ENCODE measurements around the gene LIN28B.

The LIN28B gene, protein sequence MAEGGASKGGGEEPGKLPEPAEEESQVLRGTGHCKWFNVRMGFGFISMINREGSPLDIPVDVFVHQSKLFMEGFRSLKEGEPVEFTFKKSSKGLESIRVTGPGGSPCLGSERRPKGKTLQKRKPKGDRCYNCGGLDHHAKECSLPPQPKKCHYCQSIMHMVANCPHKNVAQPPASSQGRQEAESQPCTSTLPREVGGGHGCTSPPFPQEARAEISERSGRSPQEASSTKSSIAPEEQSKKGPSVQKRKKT

DNA sequence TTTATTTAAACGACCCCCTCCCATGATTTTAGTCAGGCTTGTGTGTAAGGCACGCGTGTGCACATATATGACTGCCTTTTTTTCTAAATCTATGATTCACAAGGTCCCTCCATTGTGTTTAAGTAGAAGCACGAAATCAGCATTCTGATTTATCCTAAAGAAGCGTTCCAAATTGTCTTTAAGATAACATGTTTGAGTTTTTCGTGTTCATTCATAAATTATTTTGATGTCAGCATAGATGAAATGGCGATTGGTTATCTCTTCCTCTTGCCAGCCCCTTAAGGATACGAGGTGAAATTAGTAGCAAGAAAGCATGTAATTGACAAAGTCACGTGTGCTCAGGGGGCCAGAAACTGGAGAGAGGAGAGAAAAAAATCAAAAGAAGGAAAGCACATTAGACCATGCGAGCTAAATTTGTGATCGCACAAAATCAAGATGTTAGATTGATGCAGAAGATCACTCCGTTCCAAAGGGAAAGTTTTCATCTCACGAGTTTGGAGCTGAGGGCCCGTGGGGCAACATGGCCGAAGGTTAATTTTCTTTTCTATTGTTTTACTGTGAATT is at the start of gene LIN28B:
Gene LIN28B, plus strand, starts transcription at position 377 of the 564 bp plus-strand sequence. Its CDS starts 144 bp downstream, at position 521.
- Histone ChIP-seq H3K4me3 (ENCODE audit: low read depth in 1 of 2, low read length in 2 of 2) (no peak within 1 kb of the TSS), H3K9ac (ENCODE audit: low read length) (no peak within 1 kb of the TSS), H3K36me3 (ENCODE audit: insufficient read depth, low read length) (no peaks in the 10 kb centered on the region), H3K9me3 (ENCODE audit: low read length) (no peaks in the 10 kb centered on the region), H3K27me3 (ENCODE audit: control insufficient read depth in 1 of 2, insufficient read depth in 2 of 2, low read length in 2 of 2) (peaks cover 63 to 64% of the 10 kb centered on the region in 2 donors), H3K4me1 (ENCODE audit: insufficient read depth, low read length) (no peaks in the 10 kb centered on the region), H3K27ac (ENCODE audit: low read depth, low read length) (no peak within 1 kb of the TSS)

DNA sequence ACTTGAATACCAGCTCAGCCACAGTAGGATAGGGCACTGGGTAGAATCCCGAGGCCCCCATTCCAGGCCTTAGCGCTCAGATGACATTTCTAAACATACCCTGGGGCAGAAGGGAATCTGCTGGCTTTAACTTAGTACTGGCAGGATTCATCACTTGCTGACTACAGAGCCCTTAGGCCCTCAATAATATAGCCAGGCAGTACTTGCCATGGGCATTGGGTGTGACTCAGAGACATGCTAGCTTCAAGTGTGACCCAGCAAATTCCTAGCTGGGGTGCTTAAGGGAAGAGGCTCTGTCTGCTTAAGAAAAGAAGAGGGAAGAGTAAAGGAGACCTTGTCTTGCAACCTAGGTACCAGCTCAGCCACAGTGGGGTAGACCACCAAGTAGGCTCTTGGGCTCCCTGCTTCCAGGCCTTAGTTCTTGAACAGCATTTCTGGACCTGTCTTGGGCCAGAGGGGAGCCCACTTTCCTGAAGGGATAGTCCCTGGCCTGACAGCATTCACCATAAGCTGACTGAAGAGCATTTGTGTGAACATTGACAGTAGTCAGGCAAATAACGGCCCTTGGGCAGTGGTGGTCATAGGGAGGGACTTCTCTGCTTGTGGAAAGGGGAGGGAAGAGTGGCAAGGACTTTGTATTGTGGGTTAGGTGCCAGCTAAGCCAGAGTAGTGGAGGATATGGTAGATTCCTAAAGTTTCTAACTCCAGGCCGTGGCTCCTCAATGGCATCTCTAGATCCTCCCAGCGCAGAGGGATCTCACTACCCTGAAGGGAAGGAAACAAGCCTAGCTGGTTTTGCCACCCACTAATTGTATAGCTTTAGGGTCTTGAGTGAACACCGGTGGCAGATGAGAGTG is 48.6 kb upstream of the LIN28B start:
- H3K4me3 ChIP-seq (ENCODE audit: low read depth in 1 of 2, low read length in 2 of 2): no peak overlapping the region
- H3K27me3 ChIP-seq (ENCODE audit: control insufficient read depth in 1 of 2, insufficient read depth in 2 of 2, low read length in 2 of 2): no peaks in the 10 kb centered on the region
- H3K36me3 ChIP-seq (ENCODE audit: insufficient read depth, low read length): no peaks in the 10 kb centered on the region
- H3K27ac ChIP-seq (ENCODE audit: low read depth, low read length): no peak overlapping the region
- no peak overlapping the region for H3K9ac ChIP-seq (ENCODE audit: low read length)
- H3K9me3 ChIP-seq (ENCODE audit: low read length): no peaks in the 10 kb centered on the region
- no peaks in the 10 kb centered on the region for H3K4me1 ChIP-seq (ENCODE audit: insufficient read depth, low read length)

DNA sequence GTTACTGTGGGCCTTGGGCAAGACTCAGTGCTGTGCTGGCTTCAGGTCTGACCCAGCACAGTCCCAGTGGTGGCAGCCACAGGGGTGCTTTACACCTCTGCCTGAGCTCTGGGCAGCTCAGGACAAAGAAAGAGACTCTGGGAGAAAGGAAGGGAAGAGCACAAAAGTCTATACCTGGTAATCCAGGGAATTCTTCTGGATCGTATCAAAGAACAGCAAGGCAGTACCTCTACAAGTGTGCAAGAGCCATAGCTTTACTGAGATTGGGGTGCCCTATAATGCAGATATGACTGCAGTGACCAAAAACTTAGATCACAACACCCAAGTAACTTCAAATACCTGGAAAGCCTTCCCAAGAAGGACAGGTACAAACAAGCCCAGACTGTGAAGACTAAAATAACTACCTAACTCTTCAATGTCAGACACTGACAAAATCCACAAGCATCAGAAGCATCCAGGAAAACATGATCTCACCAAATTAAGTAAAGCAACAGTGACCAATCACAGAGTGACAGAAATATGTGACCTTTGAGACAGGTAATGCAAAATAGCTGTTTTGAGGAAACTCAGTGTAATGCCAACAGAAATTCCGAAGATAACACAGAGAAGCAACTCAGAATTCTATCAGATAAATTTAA is 47.9 kb upstream of the LIN28B start:
- H3K9me3 ChIP-seq (ENCODE audit: low read length): no peaks in the 10 kb centered on the region
- no peak overlapping the region for H3K27ac ChIP-seq (ENCODE audit: low read depth, low read length)
- H3K9ac ChIP-seq (ENCODE audit: low read length): no peak overlapping the region
- H3K36me3 ChIP-seq (ENCODE audit: insufficient read depth, low read length): no peaks in the 10 kb centered on the region
- no peak overlapping the region for H3K4me3 ChIP-seq (ENCODE audit: low read depth in 1 of 2, low read length in 2 of 2)
- no peaks in the 10 kb centered on the region for H3K4me1 ChIP-seq (ENCODE audit: insufficient read depth, low read length)
- H3K27me3 ChIP-seq (ENCODE audit: control insufficient read depth in 1 of 2, insufficient read depth in 2 of 2, low read length in 2 of 2): no peaks in the 10 kb centered on the region

DNA sequence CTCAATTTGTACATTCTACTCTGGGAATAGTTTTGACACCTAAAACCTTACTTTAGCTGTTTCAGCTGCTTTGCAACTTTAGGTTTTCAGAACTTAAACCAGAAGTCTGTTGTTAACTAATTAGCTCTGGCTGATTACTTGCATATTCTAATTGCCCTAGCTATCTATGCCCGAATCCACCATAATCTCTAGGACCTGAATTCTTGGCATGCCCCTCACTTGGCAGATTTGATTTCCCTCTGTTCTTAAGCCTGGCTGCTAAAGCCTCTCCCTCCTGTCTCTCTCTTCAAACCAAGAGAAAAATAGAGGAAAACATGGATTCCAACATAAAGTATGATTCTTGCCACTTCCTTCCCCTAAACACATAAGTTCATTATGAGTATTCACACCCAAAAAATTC is 35.0 kb upstream of the LIN28B start:
- Histone ChIP-seq H3K9me3 (ENCODE audit: low read length) (no peaks in the 10 kb centered on the region), H3K27me3 (ENCODE audit: control insufficient read depth in 1 of 2, insufficient read depth in 2 of 2, low read length in 2 of 2) (no peaks in the 10 kb centered on the region), H3K36me3 (ENCODE audit: insufficient read depth, low read length) (no peaks in the 10 kb centered on the region), H3K4me3 (ENCODE audit: low read depth in 1 of 2, low read length in 2 of 2) (no peak overlapping the region), H3K27ac (ENCODE audit: low read depth, low read length) (no peak overlapping the region), H3K9ac (ENCODE audit: low read length) (no peak overlapping the region), H3K4me1 (ENCODE audit: insufficient read depth, low read length) (no peaks in the 10 kb centered on the region)

DNA sequence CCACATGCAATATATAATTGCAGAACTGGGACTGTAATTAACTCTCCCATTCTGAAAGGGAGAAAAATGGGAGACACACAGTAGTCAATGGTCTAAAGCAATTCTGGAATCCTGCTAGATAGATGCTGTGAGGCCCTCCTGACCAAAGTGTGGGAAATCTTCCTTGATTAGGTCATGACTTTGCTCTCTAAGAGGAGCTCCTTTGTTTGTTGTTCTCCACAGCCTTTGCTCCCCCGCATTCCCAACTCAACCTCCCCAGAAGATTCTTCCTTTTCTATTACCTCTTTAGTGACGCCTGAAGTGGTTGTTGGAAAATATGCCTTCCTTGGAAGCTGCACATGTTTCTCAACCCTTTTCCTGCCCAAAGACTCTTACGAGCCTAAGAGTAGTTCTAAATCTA is 28.8 kb upstream of the LIN28B start:
- Histone ChIP-seq H3K4me1 (ENCODE audit: insufficient read depth, low read length) (no peaks in the 10 kb centered on the region), H3K27ac (ENCODE audit: low read depth, low read length) (no peak overlapping the region), H3K9me3 (ENCODE audit: low read length) (no peaks in the 10 kb centered on the region), H3K36me3 (ENCODE audit: insufficient read depth, low read length) (no peaks in the 10 kb centered on the region), H3K4me3 (ENCODE audit: low read depth in 1 of 2, low read length in 2 of 2) (no peak overlapping the region), H3K9ac (ENCODE audit: low read length) (no peak overlapping the region), H3K27me3 (ENCODE audit: control insufficient read depth in 1 of 2, insufficient read depth in 2 of 2, low read length in 2 of 2) (no peaks in the 10 kb centered on the region)

DNA sequence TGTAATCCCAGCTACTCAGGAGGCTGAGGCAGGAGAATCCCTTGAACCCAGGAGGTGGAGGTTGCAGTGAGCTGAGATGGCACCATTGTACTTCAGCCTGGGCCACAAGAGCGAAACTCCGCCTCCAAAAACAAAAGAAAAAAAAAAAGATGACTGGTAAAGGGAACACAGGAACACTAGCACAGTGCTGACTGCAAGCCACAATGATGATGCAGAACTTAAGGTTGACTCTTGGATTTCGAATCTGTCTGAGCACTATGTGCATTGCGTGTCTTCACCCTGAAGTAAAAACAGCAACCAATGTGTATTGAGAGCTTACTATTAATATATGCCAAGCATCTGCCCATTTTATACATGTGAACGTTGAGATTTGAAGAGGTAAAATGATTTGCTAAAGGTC is 27.6 kb upstream of the LIN28B start:
- Histone ChIP-seq H3K9ac (ENCODE audit: low read length) (no peak overlapping the region), H3K27ac (ENCODE audit: low read depth, low read length) (no peak overlapping the region), H3K9me3 (ENCODE audit: low read length) (no peaks in the 10 kb centered on the region), H3K36me3 (ENCODE audit: insufficient read depth, low read length) (no peaks in the 10 kb centered on the region), H3K4me1 (ENCODE audit: insufficient read depth, low read length) (no peaks in the 10 kb centered on the region), H3K4me3 (ENCODE audit: low read depth in 1 of 2, low read length in 2 of 2) (no peak overlapping the region), H3K27me3 (ENCODE audit: control insufficient read depth in 1 of 2, insufficient read depth in 2 of 2, low read length in 2 of 2) (no peaks in the 10 kb centered on the region)

DNA sequence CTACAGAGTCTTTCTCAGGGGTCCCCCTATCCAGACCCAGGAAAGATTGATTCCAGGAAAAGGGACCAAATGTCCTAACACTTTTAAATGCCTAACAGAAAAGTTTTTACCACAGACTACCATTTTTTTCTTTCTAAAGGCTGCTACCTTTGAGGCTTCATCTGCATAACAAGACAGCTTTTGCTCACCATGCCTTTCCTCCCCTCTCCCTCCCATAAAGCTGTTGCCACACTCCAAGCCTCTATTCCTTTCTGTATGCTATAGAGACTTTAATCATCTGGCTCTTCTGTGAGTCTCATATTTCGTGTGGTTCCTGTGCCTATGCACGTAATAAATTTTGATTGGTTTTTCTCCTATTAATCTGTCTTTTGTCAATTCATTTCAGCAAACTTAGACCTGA is 26.0 kb upstream of the LIN28B start:
- no peak overlapping the region for H3K4me3 ChIP-seq (ENCODE audit: low read depth in 1 of 2, low read length in 2 of 2)
- no peaks in the 10 kb centered on the region for H3K36me3 ChIP-seq (ENCODE audit: insufficient read depth, low read length)
- no peaks in the 10 kb centered on the region for H3K9me3 ChIP-seq (ENCODE audit: low read length)
- H3K27ac ChIP-seq (ENCODE audit: low read depth, low read length): no peak overlapping the region
- H3K4me1 ChIP-seq (ENCODE audit: insufficient read depth, low read length): no peaks in the 10 kb centered on the region
- no peaks in the 10 kb centered on the region for H3K27me3 ChIP-seq (ENCODE audit: control insufficient read depth in 1 of 2, insufficient read depth in 2 of 2, low read length in 2 of 2)
- no peak overlapping the region for H3K9ac ChIP-seq (ENCODE audit: low read length)

DNA sequence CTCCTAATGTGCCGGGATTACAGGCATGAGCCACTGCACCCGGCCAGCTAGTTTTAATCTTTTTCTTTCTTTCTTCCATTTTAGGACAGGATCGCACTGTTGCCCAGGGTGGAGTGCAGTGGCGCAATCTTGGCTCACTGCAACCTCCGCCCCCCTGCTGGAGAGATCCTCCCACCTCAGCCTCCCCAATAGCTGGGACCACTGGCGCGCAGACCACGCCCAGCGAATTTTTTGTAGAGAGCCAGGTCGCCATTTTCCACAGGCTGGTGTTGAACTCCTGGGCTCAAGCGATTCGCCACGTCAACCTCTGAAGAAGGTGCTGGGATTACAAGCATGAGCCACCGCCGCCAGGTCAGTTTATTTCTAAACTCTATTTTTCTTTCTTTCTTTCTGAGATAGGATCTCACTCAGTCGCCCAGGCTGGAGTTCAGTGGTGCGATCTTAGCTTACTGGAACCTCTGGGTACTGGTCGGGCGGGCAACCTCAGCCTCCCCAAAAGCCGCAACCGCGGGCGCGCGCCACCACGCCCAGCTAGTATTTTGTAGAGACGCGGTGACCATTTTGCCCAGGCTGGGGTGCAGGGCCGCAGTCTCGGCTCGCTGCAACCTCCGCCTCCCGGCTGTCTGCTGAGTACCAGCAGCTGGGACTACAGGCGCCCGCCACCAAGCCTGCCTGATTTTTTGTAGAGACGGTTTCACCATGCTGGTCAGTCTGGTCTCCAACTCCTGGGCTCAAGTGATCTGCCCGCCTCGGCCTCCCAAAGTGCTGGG is 20.0 kb upstream of the LIN28B start:
- no peak overlapping the region for H3K9ac ChIP-seq (ENCODE audit: low read length)
- H3K27me3 ChIP-seq (ENCODE audit: control insufficient read depth in 1 of 2, insufficient read depth in 2 of 2, low read length in 2 of 2): peaks cover 11 to 17% of the 10 kb centered on the region in 2 donors

DNA sequence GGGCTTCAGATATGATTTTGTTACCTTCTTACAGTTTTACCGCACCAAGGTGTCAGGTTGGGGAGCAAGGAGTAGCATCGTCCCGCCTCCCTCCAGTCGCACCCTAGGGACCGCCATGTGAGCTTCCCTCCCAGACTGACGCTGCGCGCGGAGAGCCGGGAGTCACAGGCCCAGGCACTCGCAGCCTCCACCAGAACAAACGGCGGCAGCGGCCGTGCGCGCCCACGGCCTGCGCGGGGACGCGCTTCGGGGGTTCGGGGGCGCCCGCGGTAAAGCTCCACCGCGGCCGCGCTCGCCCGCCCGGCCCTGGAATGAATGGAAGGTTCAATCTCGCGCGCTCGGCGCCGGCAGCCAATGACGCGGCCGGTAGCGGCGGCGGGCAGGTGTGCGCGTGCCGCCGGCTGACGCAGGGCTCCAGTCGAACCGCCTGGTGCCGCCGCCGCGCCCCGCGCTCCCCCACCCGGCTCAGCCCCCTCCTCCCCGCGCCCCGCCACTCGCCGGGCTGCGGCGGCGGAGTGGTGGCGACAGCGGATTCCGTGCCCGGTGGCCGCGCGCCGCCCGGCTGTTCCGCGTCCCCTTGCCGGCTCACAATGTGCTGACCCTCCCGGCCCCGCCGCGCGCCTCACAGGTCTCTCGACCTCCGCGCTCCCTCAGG is 16.5 kb upstream of the LIN28B start:
- Histone ChIP-seq H3K9me3 (ENCODE audit: low read length) (peaks cover 5% of the 10 kb centered on the region), H3K36me3 (ENCODE audit: insufficient read depth, low read length) (no peaks in the 10 kb centered on the region), H3K4me3 (ENCODE audit: low read depth in 1 of 2, low read length in 2 of 2) (no peak overlapping the region), H3K9ac (ENCODE audit: low read length) (no peak overlapping the region), H3K4me1 (ENCODE audit: insufficient read depth, low read length) (no peaks in the 10 kb centered on the region), H3K27me3 (ENCODE audit: control insufficient read depth in 1 of 2, insufficient read depth in 2 of 2, low read length in 2 of 2) (peaks cover 32 to 46% of the 10 kb centered on the region in 2 donors), H3K27ac (ENCODE audit: low read depth, low read length) (no peak overlapping the region)

More for the DNA sequence above, 20.0 kb upstream of the LIN28B start:
- Histone ChIP-seq H3K9me3 (ENCODE audit: low read length) (peaks cover 4% of the 10 kb centered on the region), H3K4me3 (ENCODE audit: low read depth in 1 of 2, low read length in 2 of 2) (no peak overlapping the region), H3K27ac (ENCODE audit: low read depth, low read length) (no peak overlapping the region), H3K36me3 (ENCODE audit: insufficient read depth, low read length) (no peaks in the 10 kb centered on the region), H3K4me1 (ENCODE audit: insufficient read depth, low read length) (no peaks in the 10 kb centered on the region)

DNA sequence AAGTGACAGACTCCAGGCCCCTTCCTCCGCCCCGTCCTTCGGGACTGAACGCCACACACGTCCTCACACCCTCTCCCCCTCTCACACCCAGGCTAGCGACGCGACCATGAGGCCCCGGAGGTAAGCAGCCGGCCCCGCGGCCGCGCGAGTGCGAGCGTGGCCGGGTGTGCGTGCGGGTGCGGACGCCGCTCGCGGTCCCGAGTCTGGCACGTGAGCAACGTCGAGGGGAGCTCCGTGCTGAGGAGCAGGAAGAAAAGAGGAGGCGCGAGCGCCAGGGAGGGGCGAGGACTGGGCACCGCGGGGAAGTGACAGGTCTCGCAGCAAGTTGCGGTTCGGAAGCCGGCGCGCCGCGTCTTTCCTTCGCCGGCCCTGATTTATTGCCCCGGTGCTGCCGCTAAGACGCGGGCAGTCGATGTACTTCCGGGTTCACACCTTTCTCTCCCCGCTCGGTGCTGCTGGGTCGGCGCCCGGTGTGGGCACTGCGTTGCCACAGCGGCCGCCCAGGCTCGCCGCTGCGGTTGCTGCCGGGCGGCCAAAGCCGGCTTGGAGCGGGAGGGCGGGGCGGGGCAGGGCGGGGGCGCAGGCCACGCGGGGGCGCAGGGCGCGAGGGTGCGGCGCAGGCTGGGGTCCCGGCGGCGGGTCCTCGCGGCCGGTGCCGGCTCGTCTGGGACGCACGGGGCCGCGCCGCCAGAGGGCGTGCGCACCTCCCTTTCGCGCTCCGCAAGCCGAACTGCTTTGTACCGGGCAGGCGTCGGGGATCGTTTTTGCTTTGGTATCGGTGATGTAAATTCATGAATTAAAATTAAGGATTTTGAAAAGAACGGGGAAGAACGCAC is 15.8 kb upstream of the LIN28B start:
- H3K27ac ChIP-seq (ENCODE audit: low read depth, low read length): no peak overlapping the region
- H3K9me3 ChIP-seq (ENCODE audit: low read length): peaks cover 5% of the 10 kb centered on the region
- H3K4me1 ChIP-seq (ENCODE audit: insufficient read depth, low read length): no peaks in the 10 kb centered on the region
- H3K36me3 ChIP-seq (ENCODE audit: insufficient read depth, low read length): no peaks in the 10 kb centered on the region
- peak overlapping the region; percentile 4 to 23 for H3K4me3 ChIP-seq (ENCODE audit: low read depth in 1 of 2, low read length in 2 of 2)
- H3K27me3 ChIP-seq (ENCODE audit: control insufficient read depth in 1 of 2, insufficient read depth in 2 of 2, low read length in 2 of 2): peaks cover 36 to 49% of the 10 kb centered on the region in 2 donors
- H3K9ac ChIP-seq (ENCODE audit: low read length): no peak overlapping the region

All from muscle layer of colon (tissue), 2 donors.